Mucosa of rectum (tissue), 2 donors: ENCODE measurements around the gene IRF5.

ENCODE experiments used
- H3K27ac ChIP-seq, 2 donors: one replicate each; pipeline ENCODE4 v1.7.0; 2013; ENCODE audit warnings: inconsistent platforms in 2 of 2, low read depth in 2 of 2, low read length in 2 of 2
- H3K27me3 ChIP-seq, 2 donors: one replicate each; pipeline ENCODE4 v1.7.0; 2013; ENCODE audit warnings: low read length in 2 of 2; ENCODE audit not compliant: control insufficient read depth in 2 of 2, insufficient read depth in 2 of 2
- H3K36me3 ChIP-seq, 2 donors: one replicate each; pipeline ENCODE4 v1.7.0; 2013; ENCODE audit warnings: low read length in 2 of 2; ENCODE audit not compliant: control insufficient read depth in 2 of 2, insufficient read depth in 2 of 2
- H3K4me1 ChIP-seq, 2 donors: one replicate each; pipeline ENCODE4 v1.7.0; 2013; ENCODE audit warnings: low read length in 2 of 2, mild to moderate bottlenecking in 1 of 2; ENCODE audit not compliant: control insufficient read depth in 2 of 2, insufficient read depth in 2 of 2
- H3K4me3 ChIP-seq, 2 donors: one replicate each; pipeline ENCODE4 v1.7.0; 2013; ENCODE audit warnings: low read length in 2 of 2
- H3K9ac ChIP-seq, 2 donors: one replicate each; pipeline ENCODE4 v1.7.0; 2013; ENCODE audit warnings: low read length in 2 of 2, low read depth in 1 of 2, mild to moderate bottlenecking in 1 of 2
- H3K9me3 ChIP-seq, 2 donors: one replicate each; pipeline ENCODE4 v1.7.0; 2013; ENCODE audit warnings: low read length in 2 of 2; ENCODE audit not compliant: control insufficient read depth in 2 of 2
- donor health status: healthy.
- donor health status: Normal muscosa, but diverticular disease.

IRF5 gene

DNA sequence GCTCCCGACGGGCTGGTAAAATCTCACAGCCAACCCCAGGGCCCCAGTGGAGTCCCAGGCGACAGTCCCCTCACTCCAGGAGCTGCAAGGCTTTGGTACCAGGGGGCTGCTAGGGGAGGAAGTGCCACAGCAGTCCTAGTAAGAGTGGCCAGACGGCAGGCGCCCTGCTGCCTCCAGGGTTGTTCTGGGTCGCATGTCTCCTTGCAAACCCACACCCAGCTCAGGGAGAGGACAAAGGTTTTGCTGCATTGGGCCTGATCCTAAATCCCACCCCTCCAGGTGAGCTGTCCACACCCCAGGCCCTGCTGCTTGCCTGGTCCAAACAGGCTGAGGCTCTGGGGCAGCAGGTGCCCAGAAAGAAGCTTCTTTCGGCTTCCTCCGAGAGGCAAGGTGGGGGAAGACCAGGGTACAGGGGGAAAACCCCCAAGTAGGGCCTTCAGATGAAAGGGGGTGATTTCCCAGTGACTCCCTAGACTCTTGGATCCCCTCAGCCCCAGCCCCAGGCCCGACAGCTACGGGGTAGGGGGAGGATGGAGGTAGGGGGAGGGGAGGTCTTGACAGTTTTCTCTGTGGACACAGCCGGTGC lies 23.1 kb upstream of the IRF5 start:
- Histone ChIP-seq H3K36me3 (no peaks in the 10 kb centered on the region), H3K9ac (no peak overlapping the region), H3K27ac (no peak overlapping the region), H3K4me3 (no peak overlapping the region), H3K27me3 (peaks cover 9 to 24% of the 10 kb centered on the region in 2 donors), H3K9me3 (no peaks in the 10 kb centered on the region), H3K4me1 (peaks cover 7 to 26% of the 10 kb centered on the region in 2 donors)

GRCh38 chr7:128915271-128915819 lies 22.4 kb upstream of the IRF5 start:
- peaks cover 6 to 21% of the 10 kb centered on the region in 2 donors for H3K4me1 ChIP-seq
- H3K36me3 ChIP-seq = no peaks in the 10 kb centered on the region
- peaks cover 6 to 17% of the 10 kb centered on the region in 2 donors for H3K27me3 ChIP-seq
- no peaks in the 10 kb centered on the region for H3K9me3 ChIP-seq
- H3K4me3 ChIP-seq = peak overlapping the region in 1 of 2 donors; percentile 38
- H3K9ac ChIP-seq = no peak overlapping the region
- no peak overlapping the region for H3K27ac ChIP-seq

- peaks cover 8 to 15% of the 10 kb centered on the region in 2 donors for H3K27me3 ChIP-seq
These were observed 21.7 kb upstream of the IRF5 start for GRCh38 chr7:128915841-128916642.

DNA sequence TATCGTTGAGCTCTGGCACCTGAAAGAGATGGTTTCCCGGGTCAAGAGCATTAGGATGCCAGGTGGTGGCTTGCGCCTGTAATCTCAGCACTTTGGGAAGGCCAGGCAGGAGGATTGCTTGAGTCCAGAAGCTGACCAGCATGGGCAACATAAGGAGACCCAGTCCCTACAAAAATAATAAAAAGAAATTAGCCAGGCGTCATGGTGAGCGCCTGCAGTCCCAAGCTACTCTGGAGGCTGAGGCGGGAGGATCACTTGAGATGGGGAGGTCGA lies 21.1 kb upstream of the IRF5 start:
- Histone ChIP-seq H3K27me3 (peaks cover 8 to 15% of the 10 kb centered on the region in 2 donors), H3K9me3 (no peaks in the 10 kb centered on the region), H3K4me1 (peaks cover 2 to 11% of the 10 kb centered on the region in 2 donors), H3K4me3 (no peak overlapping the region), H3K9ac (no peak overlapping the region), H3K27ac (no peak overlapping the region), H3K36me3 (no peaks in the 10 kb centered on the region)

More at GRCh38 chr7:128915841-128916642, 21.7 kb upstream of the IRF5 start:
- Histone ChIP-seq H3K9me3 (no peaks in the 10 kb centered on the region), H3K27ac (no peak overlapping the region), H3K36me3 (no peaks in the 10 kb centered on the region), H3K4me1 (peaks cover 6 to 16% of the 10 kb centered on the region in 2 donors), H3K9ac (no peak overlapping the region), H3K4me3 (no peak overlapping the region)

GRCh38 chr7:128917122-128917521 lies 20.6 kb upstream of the IRF5 start:
- H3K4me1 ChIP-seq = peaks cover 0 to 6% of the 10 kb centered on the region in 2 donors
- H3K36me3 ChIP-seq = no peaks in the 10 kb centered on the region
- H3K27me3 ChIP-seq = peaks cover 8 to 15% of the 10 kb centered on the region in 2 donors
- H3K4me3 ChIP-seq = no peak overlapping the region
- H3K9me3 ChIP-seq = no peaks in the 10 kb centered on the region
- no peak overlapping the region for H3K9ac ChIP-seq
- H3K27ac ChIP-seq = no peak overlapping the region

DNA sequence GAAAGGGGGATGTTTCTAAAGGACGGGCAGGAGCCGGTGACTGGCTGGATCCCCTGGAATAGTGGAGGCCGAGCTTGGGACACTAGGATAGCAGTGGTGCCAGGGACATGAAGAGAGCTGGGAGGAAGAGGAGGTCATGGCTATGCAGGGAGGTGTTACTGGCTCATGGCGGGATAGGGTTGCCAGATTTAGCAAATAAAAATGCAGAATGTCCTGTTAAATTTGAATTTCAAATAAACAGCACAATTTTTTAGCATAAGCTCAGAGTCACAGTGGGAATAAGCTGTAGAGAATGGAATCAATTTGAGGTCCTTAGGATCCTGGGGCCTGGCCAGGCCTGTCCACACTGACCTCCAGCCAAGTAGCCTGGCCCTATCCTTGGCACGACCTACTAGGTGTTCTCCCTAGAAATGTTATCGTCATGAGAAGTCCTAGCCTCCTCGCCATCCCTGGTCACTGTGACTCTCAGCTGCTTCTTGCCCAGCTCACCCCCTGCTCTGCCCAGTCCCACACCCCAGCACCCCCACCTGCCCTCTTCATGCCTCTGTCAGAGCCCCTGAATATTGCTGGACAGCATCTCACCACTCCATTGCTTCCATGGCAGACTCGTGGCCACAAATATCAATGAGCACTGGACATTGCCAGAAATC lies 19.6 kb upstream of the IRF5 start:
- no peak overlapping the region for H3K4me3 ChIP-seq
- H3K9me3 ChIP-seq = no peaks in the 10 kb centered on the region
- peaks cover 0 to 3% of the 10 kb centered on the region in 2 donors for H3K4me1 ChIP-seq
- H3K27ac ChIP-seq = no peak overlapping the region
- H3K36me3 ChIP-seq = no peaks in the 10 kb centered on the region
- H3K27me3 ChIP-seq = peaks cover 8 to 15% of the 10 kb centered on the region in 2 donors
- no peak overlapping the region for H3K9ac ChIP-seq

GRCh38 chr7:128919241-128919640 lies 18.5 kb upstream of the IRF5 start:
- Histone ChIP-seq H3K27ac (no peak overlapping the region), H3K4me3 (no peak overlapping the region), H3K9me3 (no peaks in the 10 kb centered on the region), H3K4me1 (peaks cover 0 to 3% of the 10 kb centered on the region in 2 donors), H3K27me3 (peaks cover 4 to 10% of the 10 kb centered on the region in 2 donors), H3K9ac (no peak overlapping the region), H3K36me3 (no peaks in the 10 kb centered on the region)

- Histone ChIP-seq H3K4me3 (no peak overlapping the region), H3K27me3 (peaks cover 4% of the 10 kb centered on the region in 2 donors), H3K36me3 (no peaks in the 10 kb centered on the region), H3K4me1 (no peaks in the 10 kb centered on the region), H3K9ac (no peak overlapping the region), H3K27ac (no peak overlapping the region), H3K9me3 (no peaks in the 10 kb centered on the region)
These were observed 17.6 kb upstream of the IRF5 start for GRCh38 chr7:128919881-128920799.

DNA sequence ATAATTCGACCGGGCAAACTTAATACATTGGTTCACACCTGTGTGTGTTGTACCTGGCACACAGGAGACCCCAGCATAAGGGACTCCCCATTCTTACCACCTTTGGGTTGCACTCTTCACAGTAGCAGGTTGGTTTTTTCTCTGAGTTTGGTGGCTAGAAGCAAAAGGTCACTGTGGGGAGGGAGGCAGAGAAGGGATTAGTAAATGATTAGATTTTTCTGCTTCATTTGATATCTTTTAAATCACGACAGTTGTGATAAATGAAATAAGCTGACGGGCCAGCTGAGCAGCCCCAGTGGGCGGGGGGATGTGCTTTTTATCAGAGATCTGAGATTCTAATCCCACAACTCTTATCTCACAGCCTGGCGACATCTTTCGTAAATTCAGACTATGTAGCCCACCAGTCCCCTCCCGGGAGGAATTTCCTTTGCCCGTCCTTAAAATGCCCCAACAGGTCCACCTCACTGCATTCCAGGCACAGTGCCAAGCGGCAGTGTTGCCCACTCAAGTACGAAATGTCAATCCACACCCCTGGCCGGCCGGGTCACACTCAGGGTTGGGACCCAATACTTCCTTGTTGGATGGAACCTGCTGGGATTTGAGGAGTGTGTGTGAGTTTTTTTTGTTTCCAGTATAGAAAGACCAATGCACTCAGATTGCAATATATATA lies 16.7 kb upstream of the IRF5 start:
- Histone ChIP-seq H3K9ac (no peak overlapping the region), H3K4me3 (no peak overlapping the region), H3K27me3 (peaks cover 0 to 4% of the 10 kb centered on the region in 2 donors), H3K27ac (no peak overlapping the region), H3K4me1 (no peaks in the 10 kb centered on the region), H3K36me3 (no peaks in the 10 kb centered on the region), H3K9me3 (no peaks in the 10 kb centered on the region)
